Cardiac muscle cell (in vitro differentiated cells and primary cell): Measurements from ENCODE around the gene SH2D7. TPM values are rescaled to one million over a fixed set of nuclear protein-coding genes. Genes with fewer than 3 reads are reported as not detected.

ENCODE experiments used
- DNase-seq, 2 donors: peaks; one replicate each; pipeline versions ENCODE4 v3.0.0 to v3.0.0-alpha.2; 2010 to 2017; ENCODE audit warnings: low read depth in 1 of 2, low spot score in 1 of 2
- H3K27ac ChIP-seq: fragments of 200-600 bp; sonication (generic); 2 replicates; pipeline ENCODE4 v1.5.1; 2016
- H3K27me3 ChIP-seq: fragments of 200-600 bp; sonication (generic); 2 replicates; pipeline ENCODE4 v1.6.0; 2016; ENCODE audit warnings: control low read depth
- H3K36me3 ChIP-seq: fragments of 200-600 bp; sonication (generic); 2 replicates; pipeline ENCODE4 v1.5.1; 2016; ENCODE audit warnings: control low read depth
- H3K4me1 ChIP-seq: fragments of 200-600 bp; sonication (generic); 2 replicates; pipeline ENCODE4 v1.8.1; 2017; ENCODE audit warnings: low read depth, mild to moderate bottlenecking, mixed run types
- H3K4me3 ChIP-seq: fragments of 200-600 bp; sonication (generic); 2 replicates; pipeline ENCODE4 v1.5.1; 2016; ENCODE audit warnings: mild to moderate bottlenecking
- H3K9me3 ChIP-seq: fragments of 200-600 bp; sonication (generic); 2 replicates; pipeline ENCODE4 v1.5.1; 2017; ENCODE audit warnings: low read depth, mild to moderate bottlenecking, control low read depth
- CTCF ChIP-seq: IDR thresholded peaks from 2 replicates; pipeline ENCODE4 v1.5.1; 2012; ENCODE audit warnings: low read depth, mild to moderate bottlenecking, low read length
- polyA plus RNA-seq: library from polyadenylated mRNA; unstranded; fragments of >200 nt; fragmentation: Nextera tagmentation; extraction: Ambion mirVana; gene quantifications from 2 replicates; pipeline ENCODE4 v1.2.1, GENCODE V29; 2016
- total RNA-seq: library from RNA; depleted of rRNA; stranded (reverse); fragments of >200 nt; gene quantifications from 2 replicates; pipeline ENCODE4 v1.2.3, GENCODE V29; 2016

The SH2D7 gene
- total and polyA plus RNA-seq, 2 experiments from 2014 or later, result 0.98 TPM; not detected in 1

DNA sequence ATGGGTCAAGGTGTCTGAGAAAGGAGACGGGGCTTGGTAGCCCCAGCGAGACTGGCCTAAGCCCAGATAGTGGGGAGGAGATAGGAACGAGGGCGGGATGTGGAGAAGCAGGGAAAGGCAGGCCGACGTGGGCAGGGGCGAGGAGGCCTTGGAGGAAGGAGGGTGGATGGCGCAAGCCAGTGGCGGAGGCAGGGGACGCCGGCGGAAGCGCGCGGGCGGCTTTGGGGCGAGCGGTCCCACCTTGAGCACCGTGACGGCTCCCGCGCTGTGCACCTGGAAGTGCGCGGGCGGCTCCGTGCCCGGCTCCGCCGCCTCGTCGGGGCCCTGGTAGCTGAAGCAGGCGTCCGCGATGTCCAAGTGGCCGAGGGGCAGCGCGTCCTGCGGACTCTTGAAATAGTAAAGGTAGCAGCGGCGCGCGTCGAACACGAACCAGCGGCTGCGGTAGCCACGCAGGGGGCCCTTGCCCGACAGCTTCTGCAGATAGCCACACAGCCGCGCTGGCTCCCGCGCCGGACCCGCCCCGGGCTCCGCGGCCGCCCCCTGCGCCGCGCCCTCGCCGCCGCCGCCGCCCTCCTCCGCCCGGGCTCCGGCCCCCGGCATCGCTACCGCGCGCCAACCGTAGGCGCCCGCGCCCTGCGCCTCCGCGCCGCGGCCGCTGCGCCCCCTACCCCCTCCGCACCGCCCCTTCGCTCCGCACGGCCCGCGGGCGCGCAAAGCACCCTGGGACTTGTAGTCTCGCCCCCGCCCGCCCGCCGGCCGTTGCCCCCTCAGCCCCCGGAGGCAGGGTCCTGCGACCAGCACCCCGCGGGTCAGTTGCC is 15.1 kb upstream of the SH2D7 start, which contains the start of gene TBC1D2B:
TBC1D2B (minus strand) TSS at position 659 of the 818 bp plus-strand sequence; CDS start at position 600, 59 bp downstream.
- Histone ChIP-seq H3K4me1 (peaks cover 6% of the 10 kb centered on the region), H3K27me3 (no peaks in the 10 kb centered on the region), H3K27ac (no peak within 1 kb of the TSS), H3K9me3 (no peaks in the 10 kb centered on the region), H3K4me3 (peak within 1 kb of the TSS; percentile 51), H3K36me3 (no peaks in the 10 kb centered on the region)
- peak; percentile 65 to 79 for DNase-seq
- TF ChIP-seq CTCF, result no peak

GRCh38 chr15:78077871-78078210 is 14.5 kb upstream of the SH2D7 start:
- Histone ChIP-seq H3K4me1 (peaks cover 6% of the 10 kb centered on the region), H3K27me3 (no peaks in the 10 kb centered on the region), H3K9me3 (no peaks in the 10 kb centered on the region), H3K36me3 (no peaks in the 10 kb centered on the region), H3K27ac (no peak overlapping the region), H3K4me3 (peak overlapping the region; percentile 51)
- DNase-seq, result no peak
- no peak for TF ChIP-seq CTCF

- TF ChIP-seq CTCF, result no peak
- peak in 1 of 2 donors; percentile 35 for DNase-seq
- Histone ChIP-seq H3K4me1 (peaks cover 6% of the 10 kb centered on the region), H3K27ac (peak overlapping the region; percentile 27), H3K4me3 (no peak overlapping the region), H3K9me3 (no peaks in the 10 kb centered on the region), H3K36me3 (no peaks in the 10 kb centered on the region), H3K27me3 (no peaks in the 10 kb centered on the region)
These were observed 12.9 kb upstream of the SH2D7 start for GRCh38 chr15:78079298-78080087.

- no peak for DNase-seq
- Histone ChIP-seq H3K9me3 (no peaks in the 10 kb centered on the region), H3K4me3 (no peak overlapping the region), H3K4me1 (peaks cover 6% of the 10 kb centered on the region), H3K36me3 (no peaks in the 10 kb centered on the region), H3K27ac (no peak overlapping the region), H3K27me3 (no peaks in the 10 kb centered on the region)
- no peak for TF ChIP-seq CTCF
These were observed 12.3 kb upstream of the SH2D7 start for GRCh38 chr15:78080088-78080460.

- TF ChIP-seq CTCF, result no peak
- DNase-seq, result no peak
These were observed 10.1 kb upstream of the SH2D7 start for GRCh38 chr15:78082106-78082742.

More at GRCh38 chr15:78082106-78082742, 10.1 kb upstream of the SH2D7 start:
- Histone ChIP-seq H3K36me3 (no peaks in the 10 kb centered on the region), H3K4me1 (peaks cover 6% of the 10 kb centered on the region), H3K27me3 (no peaks in the 10 kb centered on the region), H3K27ac (no peak overlapping the region), H3K9me3 (no peaks in the 10 kb centered on the region), H3K4me3 (no peak overlapping the region)
